ENCODE results near the gene TTLL4. TPM values are rescaled to one million over a fixed set of nuclear protein-coding genes. Genes with fewer than 3 reads are reported as not detected.
A peak's percentile ranks its signal among the peaks of the same experiment; 100 is the strongest.

TTLL4 gene
- total RNA-seq, 1 donor from 2014 or later, result 93.4 TPM

DNA sequence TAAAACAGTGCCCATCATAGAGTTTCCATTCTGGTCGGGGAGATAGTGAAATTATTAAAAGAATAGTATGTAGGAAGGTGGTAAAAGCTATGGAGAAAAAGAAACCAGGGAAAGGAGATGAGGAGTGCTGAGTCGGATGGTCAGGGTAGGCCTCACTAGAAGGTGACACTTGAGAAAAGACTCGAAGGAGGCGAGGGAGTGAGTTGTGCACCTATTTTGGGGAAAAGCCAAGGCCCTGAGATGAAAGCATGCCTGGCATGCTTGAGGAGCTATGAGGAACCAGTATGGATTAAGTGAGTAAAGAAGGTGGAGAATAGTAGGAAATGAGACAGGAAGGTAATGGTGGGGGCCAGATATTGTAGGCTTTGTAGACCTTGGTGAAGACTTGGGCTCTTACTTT, 7.3 kb upstream of the TTLL4 start:
- no peaks in the 10 kb centered on the region for H3K9me3 ChIP-seq
- TF ChIP-seq, protein P1, sequence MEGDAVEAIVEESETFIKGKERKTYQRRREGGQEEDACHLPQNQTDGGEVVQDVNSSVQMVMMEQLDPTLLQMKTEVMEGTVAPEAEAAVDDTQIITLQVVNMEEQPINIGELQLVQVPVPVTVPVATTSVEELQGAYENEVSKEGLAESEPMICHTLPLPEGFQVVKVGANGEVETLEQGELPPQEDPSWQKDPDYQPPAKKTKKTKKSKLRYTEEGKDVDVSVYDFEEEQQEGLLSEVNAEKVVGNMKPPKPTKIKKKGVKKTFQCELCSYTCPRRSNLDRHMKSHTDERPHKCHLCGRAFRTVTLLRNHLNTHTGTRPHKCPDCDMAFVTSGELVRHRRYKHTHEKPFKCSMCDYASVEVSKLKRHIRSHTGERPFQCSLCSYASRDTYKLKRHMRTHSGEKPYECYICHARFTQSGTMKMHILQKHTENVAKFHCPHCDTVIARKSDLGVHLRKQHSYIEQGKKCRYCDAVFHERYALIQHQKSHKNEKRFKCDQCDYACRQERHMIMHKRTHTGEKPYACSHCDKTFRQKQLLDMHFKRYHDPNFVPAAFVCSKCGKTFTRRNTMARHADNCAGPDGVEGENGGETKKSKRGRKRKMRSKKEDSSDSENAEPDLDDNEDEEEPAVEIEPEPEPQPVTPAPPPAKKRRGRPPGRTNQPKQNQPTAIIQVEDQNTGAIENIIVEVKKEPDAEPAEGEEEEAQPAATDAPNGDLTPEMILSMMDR (IDR thresholded peaks at IDR 0.05), result no peak
- no peaks in the 10 kb centered on the region for H3K4me1 ChIP-seq
- H3K27ac ChIP-seq, result no peak overlapping the region
- H3K36me3 ChIP-seq, result peaks cover 10 to 17% of the 10 kb centered on the region in 2 donors
- H3K27me3 ChIP-seq, result no peaks in the 10 kb centered on the region
- H3K4me3 ChIP-seq, result no peak overlapping the region
- intact Hi-C loops (cut with DNase I), result no loop called here
- no peak for DNase-seq (ENCODE audit: low spot score in 2 of 2)

DNA sequence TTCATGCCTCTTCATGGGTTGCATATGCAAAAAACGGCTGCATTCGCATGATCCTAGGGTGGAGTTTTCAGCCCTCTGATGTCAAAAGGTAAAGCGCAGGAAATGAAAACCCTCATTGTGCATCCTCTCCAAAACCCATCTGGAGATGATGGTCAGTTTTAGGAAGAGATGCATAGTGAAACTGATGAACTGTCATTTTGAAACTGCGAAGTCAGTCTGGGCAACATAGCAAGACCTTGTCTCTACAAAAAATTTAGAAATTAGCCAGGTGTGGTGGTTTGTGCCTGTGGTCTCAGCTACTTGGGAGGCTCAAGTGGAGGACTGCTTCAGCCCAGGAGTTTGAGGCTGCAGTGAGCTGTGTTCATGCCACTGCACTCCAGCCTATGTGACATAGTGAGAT, 2.5 kb upstream of the TTLL4 start:
- Histone ChIP-seq H3K36me3 (no peaks in the 10 kb centered on the region), H3K9me3 (no peaks in the 10 kb centered on the region), H3K27ac (no peak overlapping the region), H3K4me1 (peaks cover 0 to 7% of the 10 kb centered on the region in 2 donors), H3K27me3 (no peaks in the 10 kb centered on the region), H3K4me3 (no peak overlapping the region)
- intact Hi-C loops (cut with DNase I), result no loop called here
- no peak for DNase-seq (ENCODE audit: low spot score in 2 of 2)
- TF ChIP-seq, protein P1 (IDR thresholded peaks at IDR 0.05), result no peak

DNA sequence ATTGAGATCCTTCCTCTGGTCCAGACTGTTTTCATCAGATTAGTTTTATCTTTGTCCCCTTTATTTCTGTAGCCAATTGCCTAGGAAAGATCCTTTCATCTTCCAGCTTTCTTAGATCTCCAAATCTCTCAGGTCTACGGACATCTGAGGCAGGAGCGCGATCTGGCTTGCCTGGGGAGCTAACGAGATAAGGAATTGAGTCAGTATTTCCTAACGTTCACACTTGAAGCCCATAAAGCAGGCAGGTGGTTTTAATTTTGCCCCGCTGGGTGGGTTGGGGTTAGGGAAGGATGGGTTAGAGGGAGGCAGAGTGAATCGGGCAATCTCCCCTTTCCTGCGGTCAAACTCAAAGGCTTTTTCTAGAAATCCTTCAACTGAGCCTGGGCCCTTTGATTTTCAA, 727 bp upstream of the TTLL4 start:
- no peak overlapping the region for H3K27ac ChIP-seq
- intact Hi-C loops (cut with DNase I), result loop anchor here (1.0 to 5.0 kb wide), 4 partner anchors 96 to 141 kb away; partner anchors contain the start of genes CNOT9, PRKAG3 and USP37
- peak overlapping the region; percentile 81 to 90 for H3K4me3 ChIP-seq
- DNase-seq (ENCODE audit: low spot score in 2 of 2), result no peak
- H3K4me1 ChIP-seq, result peaks cover 0 to 7% of the 10 kb centered on the region in 2 donors
- TF ChIP-seq, protein P1 (IDR thresholded peaks at IDR 0.05), result no peak
- H3K9me3 ChIP-seq, result no peaks in the 10 kb centered on the region
- no peaks in the 10 kb centered on the region for H3K36me3 ChIP-seq
- H3K27me3 ChIP-seq, result no peaks in the 10 kb centered on the region

DNA sequence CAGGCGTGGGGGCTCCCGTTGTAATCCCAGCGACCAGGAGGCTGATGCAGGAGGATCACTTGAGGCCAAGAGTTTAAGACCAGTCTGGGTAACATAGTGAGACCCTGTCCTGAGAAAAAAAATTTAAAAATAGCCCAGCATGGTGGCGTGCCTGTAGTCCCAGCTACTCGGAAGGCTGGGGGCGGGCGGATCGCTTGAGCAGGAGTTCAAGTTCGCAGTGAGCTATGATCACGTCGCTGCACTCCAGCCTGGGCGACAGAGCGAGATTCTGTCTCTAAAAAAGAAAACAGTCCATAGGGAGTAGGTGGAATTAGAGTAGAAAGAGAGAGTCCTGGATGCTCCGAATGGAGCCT, 325 bp upstream of the TTLL4 start:
- intact Hi-C loops (cut with DNase I), result loop anchor here (1.0 to 5.0 kb wide), 4 partner anchors 96 to 142 kb away; partner anchors contain the start of genes CNOT9, PRKAG3 and USP37
- H3K27me3 ChIP-seq, result no peaks in the 10 kb centered on the region

DNA sequence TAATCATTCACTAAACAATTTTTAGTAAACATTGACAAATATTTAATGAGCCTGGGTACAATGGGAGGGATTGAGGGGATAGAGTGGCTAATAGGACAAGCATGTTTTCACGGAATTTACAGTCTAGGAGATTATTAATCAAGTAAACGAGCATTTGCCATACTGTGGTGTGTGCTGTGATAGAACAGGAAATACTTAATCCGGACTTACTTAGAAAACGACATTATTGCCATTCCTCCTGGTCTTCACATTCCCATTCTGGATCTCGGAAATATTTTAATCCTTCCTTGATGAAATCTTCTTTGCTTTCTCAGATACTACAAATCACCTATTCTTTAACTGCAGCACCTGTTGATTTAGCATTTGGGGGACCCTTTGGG, 905 bp downstream of the TTLL4 start:
- TF ChIP-seq, protein P1 (IDR thresholded peaks at IDR 0.05), result no peak
- Histone ChIP-seq H3K27ac (peak overlapping the region; percentile 87 to 95), H3K9me3 (no peaks in the 10 kb centered on the region), H3K27me3 (no peaks in the 10 kb centered on the region), H3K4me3 (peak overlapping the region; percentile 81 to 90), H3K4me1 (peaks cover 0 to 7% of the 10 kb centered on the region in 2 donors), H3K36me3 (peaks cover 0 to 4% of the 10 kb centered on the region in 2 donors)
- intact Hi-C loops (cut with DNase I), result loop anchor here (2.0 to 5.0 kb wide), 2 partner anchors 121 to 143 kb away; partner anchors contain the start of genes CNOT9, PRKAG3 and USP37
- no peak for DNase-seq (ENCODE audit: low spot score in 2 of 2)

More for the DNA sequence above, 325 bp upstream of the TTLL4 start:
- no peak for DNase-seq (ENCODE audit: low spot score in 2 of 2)
- peaks cover 0 to 7% of the 10 kb centered on the region in 2 donors for H3K4me1 ChIP-seq
- H3K4me3 ChIP-seq, result peak overlapping the region; percentile 81 to 90
- TF ChIP-seq, protein P1 (IDR thresholded peaks at IDR 0.05), result no peak
- peak overlapping the region in 1 of 2 donors; percentile 95 for H3K27ac ChIP-seq
- no peaks in the 10 kb centered on the region for H3K36me3 ChIP-seq
- no peaks in the 10 kb centered on the region for H3K9me3 ChIP-seq

DNA sequence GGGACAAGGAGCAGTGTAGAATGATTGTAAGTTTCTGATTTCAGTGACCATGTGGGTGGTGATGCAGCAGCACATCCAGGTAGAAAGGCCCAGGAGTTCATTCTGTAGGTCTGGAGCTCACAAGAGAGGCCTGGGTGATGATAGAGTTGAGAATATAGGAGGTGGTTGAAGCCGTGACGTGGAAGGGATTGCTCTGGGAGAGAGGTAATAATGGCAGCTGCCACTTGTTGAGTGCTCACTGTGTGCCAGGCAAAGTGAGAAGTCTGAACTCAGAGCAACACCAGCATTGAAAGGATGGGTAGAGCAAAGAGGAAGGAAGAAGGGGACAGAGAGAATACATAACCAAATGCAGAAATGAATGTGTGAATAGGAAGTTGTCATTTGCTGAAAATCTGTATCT, 3.3 kb downstream of the TTLL4 start:
- no peak for DNase-seq (ENCODE audit: low spot score in 2 of 2)
- Histone ChIP-seq H3K9me3 (no peaks in the 10 kb centered on the region), H3K36me3 (peaks cover 0 to 7% of the 10 kb centered on the region in 2 donors), H3K4me1 (peaks cover 0 to 7% of the 10 kb centered on the region in 2 donors), H3K27me3 (no peaks in the 10 kb centered on the region), H3K4me3 (no peak overlapping the region), H3K27ac (no peak overlapping the region)
- TF ChIP-seq, protein P1 (IDR thresholded peaks at IDR 0.05), result no peak
- intact Hi-C loops (cut with DNase I), result loop anchor here (5.0 kb wide), 1 partner anchor 118 kb away; the partner anchor contains the start of gene PRKAG3

All from ascending aorta (tissue), 2 donors.